Measurements from ENCODE around the gene CBFA2T3.

GRCh38 chr16:89009343-89010209, 32.6 kb upstream of the CBFA2T3 start:
- TF ChIP-seq EZH2 (IDR thresholded peaks at IDR 0.05) (no peak), POLR2AphosphoS5 (IDR thresholded peaks at IDR 0.05; ENCODE audit: borderline replicate concordance, low read depth, low read length) (no peak), FOXP2 (optimal IDR thresholded peaks at IDR 0.05; ENCODE audit: control extremely low read depth, extremely low read length, insufficient read depth) (no peak)
